ENCODE measurements around the gene POU2F3.

- no peak for TF ChIP-seq POLR2A (IDR thresholded peaks at IDR 0.05)
- TF ChIP-seq, protein P1, sequence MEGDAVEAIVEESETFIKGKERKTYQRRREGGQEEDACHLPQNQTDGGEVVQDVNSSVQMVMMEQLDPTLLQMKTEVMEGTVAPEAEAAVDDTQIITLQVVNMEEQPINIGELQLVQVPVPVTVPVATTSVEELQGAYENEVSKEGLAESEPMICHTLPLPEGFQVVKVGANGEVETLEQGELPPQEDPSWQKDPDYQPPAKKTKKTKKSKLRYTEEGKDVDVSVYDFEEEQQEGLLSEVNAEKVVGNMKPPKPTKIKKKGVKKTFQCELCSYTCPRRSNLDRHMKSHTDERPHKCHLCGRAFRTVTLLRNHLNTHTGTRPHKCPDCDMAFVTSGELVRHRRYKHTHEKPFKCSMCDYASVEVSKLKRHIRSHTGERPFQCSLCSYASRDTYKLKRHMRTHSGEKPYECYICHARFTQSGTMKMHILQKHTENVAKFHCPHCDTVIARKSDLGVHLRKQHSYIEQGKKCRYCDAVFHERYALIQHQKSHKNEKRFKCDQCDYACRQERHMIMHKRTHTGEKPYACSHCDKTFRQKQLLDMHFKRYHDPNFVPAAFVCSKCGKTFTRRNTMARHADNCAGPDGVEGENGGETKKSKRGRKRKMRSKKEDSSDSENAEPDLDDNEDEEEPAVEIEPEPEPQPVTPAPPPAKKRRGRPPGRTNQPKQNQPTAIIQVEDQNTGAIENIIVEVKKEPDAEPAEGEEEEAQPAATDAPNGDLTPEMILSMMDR (IDR thresholded peaks at IDR 0.05 in 4 of 5, conservative IDR thresholded peaks at IDR 0.05 in 1 of 5), result no peak
Observed at GRCh38 chr11:120216426-120217102, 23.4 kb upstream of the POU2F3 start.

All from gastrocnemius medialis (tissue), 4 donors.